ENCODE data around the gene LYZ. TPM values are rescaled to one million over a fixed set of nuclear protein-coding genes. Genes with fewer than 3 reads are reported as not detected.

LYZ gene
- total RNA-seq, 1 experiment from 2014 or later = not detected

DNA sequence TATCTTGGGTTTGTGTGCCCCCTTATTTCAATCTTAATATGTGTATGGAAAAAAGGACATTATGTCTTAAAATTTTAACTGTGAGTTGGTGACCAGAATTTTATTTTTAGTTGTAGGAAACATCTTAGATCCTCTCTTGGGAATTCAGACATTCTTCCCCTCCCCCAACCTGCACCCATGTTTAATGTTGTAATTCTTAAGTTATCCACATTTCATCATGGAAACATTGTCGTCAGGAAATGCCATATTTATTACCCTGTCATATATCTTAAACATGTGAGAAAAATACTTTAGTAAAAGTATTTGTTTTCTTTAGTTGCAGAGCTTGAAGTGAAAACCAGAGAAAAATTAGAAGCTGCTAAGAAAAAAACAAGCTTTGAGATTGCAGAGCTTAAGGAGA is 41.6 kb downstream of the LYZ start:
- no peak overlapping the region for H3K27ac ChIP-seq (ENCODE audit: insufficient read length, low read depth, low read length)
- H3K9ac ChIP-seq (ENCODE audit: extremely low read depth, insufficient read length, low read length) = no peak overlapping the region
- no peak overlapping the region for H2BK5ac ChIP-seq (ENCODE audit: insufficient read length, low read length)
- peaks cover 0 to 23% (median 21%) of the 10 kb centered on the region in 3 experiments; a peak in 6 of 7 replicates for H3K36me3 Mint-ChIP-seq (ENCODE audit: insufficient read depth in 1 of 3, low read depth in 3 of 3)
- no peak for TF ChIP-seq CTCF (conservative IDR thresholded peaks at IDR 0.05)
- no peak overlapping the region for H2BK15ac ChIP-seq (ENCODE audit: low read depth, low read length)
- H2BK12ac ChIP-seq (ENCODE audit: insufficient read length, low read depth, low read length) = no peak overlapping the region
- no peaks in the 10 kb centered on the region for H3K79me2 ChIP-seq (ENCODE audit: insufficient read depth, low read length)
- no peak overlapping the region for H2AFZ ChIP-seq (ENCODE audit: low read length)
- no peak overlapping the region for H3K14ac ChIP-seq (ENCODE audit: insufficient read depth, low read length)
- H3K4me1 Mint-ChIP-seq = no peaks in the 10 kb centered on the region
- no peak overlapping the region for H4K8ac ChIP-seq (replicated peaks; ENCODE audit: insufficient read length, low read depth, low read length)
- no peak overlapping the region for H3K4me2 ChIP-seq (ENCODE audit: insufficient read depth, insufficient read length, low read length)
- H3K4ac ChIP-seq (ENCODE audit: low read depth, low read length) = no peak overlapping the region
- H3T11ph ChIP-seq (ENCODE audit: low read length) = no peak overlapping the region
- no peaks in the 10 kb centered on the region for H3K23me2 ChIP-seq (ENCODE audit: insufficient read length, low read depth, low read length, poor library complexity, severe bottlenecking)
- no peak for DNase-seq
- no peak overlapping the region for H2BK120ac ChIP-seq (ENCODE audit: low read depth, low read length, poor library complexity, severe bottlenecking)
- H3K9me3 ChIP-seq (ENCODE audit: control insufficient read depth, low read depth, low read length) = no peaks in the 10 kb centered on the region
- H2AK5ac ChIP-seq (ENCODE audit: insufficient read length, low read length) = no peak overlapping the region
- H4K91ac ChIP-seq (ENCODE audit: insufficient read length, low read depth, low read length) = no peak overlapping the region
- H3K27ac Mint-ChIP-seq = no peak overlapping the region
- H4K5ac ChIP-seq (ENCODE audit: insufficient read length, low read depth, low read length) = no peak overlapping the region
- H3K27me3 ChIP-seq (ENCODE audit: insufficient read depth, low read length) = no peaks in the 10 kb centered on the region
- H3K4me3 Mint-ChIP-seq = no peak overlapping the region
- H2BK20ac ChIP-seq (ENCODE audit: low read depth, low read length, poor library complexity, severe bottlenecking) = no peak overlapping the region
- H3K56ac ChIP-seq (ENCODE audit: insufficient read length, low read depth, low read length) = no peak overlapping the region
- H3K79me1 ChIP-seq (ENCODE audit: insufficient read depth, low read depth, low read length, poor library complexity, severe bottlenecking) = no peaks in the 10 kb centered on the region
- H4K20me1 ChIP-seq (ENCODE audit: control insufficient read depth, insufficient read depth, insufficient read length) = no peaks in the 10 kb centered on the region
- H3K4me1 ChIP-seq (ENCODE audit: insufficient read depth, low read length) = no peaks in the 10 kb centered on the region
- H3K18ac ChIP-seq (ENCODE audit: insufficient read length, low read depth, low read length) = no peak overlapping the region
- no peaks in the 10 kb centered on the region for H3K27me3 Mint-ChIP-seq (ENCODE audit: low read depth)
- WGBS (ENCODE audit: extremely low coverage, insufficient read length, low lambda C conversion rate) = no CpG with 5 or more reads among the region's 1 CpG
- H3K23ac ChIP-seq (ENCODE audit: insufficient read length, low read depth, low read length) = no peak overlapping the region
- no peaks in the 10 kb centered on the region for H3K9me3 Mint-ChIP-seq
